ENCODE data around the gene MYL9. TPM values are rescaled to one million over a fixed set of nuclear protein-coding genes. Genes with fewer than 3 reads are reported as not detected.

The MYL9 gene
- total and polyA plus RNA-seq, 2 experiments from 2014 or later = 172 to 681 TPM

GRCh38 chr20:36528176-36528874 lies 13.0 kb upstream of the MYL9 start:
- Histone ChIP-seq H3K9me2 (ENCODE audit: insufficient read depth) (no peaks in the 10 kb centered on the region), H3K27me3 (replicated peaks; ENCODE audit: insufficient read depth) (no peaks in the 10 kb centered on the region), H3K27ac (no peak overlapping the region), H2AFZ (no peak overlapping the region), H3K36me3 (ENCODE audit: low read depth) (peaks cover 44% of the 10 kb centered on the region; the same call in 1 of the 2 replicates), H3K4me3 (no peak overlapping the region), H3K4me2 (ENCODE audit: unreplicated experiment) (no peak overlapping the region), H3K79me2 (ENCODE audit: insufficient read depth) (peaks cover 12% of the 10 kb centered on the region), H3K9ac (no peak overlapping the region), H3K9me3 (ENCODE audit: low read depth) (no peaks in the 10 kb centered on the region), H3F3A (ENCODE audit: insufficient read depth) (peaks cover 21% of the 10 kb centered on the region), H4K20me1 (ENCODE audit: insufficient read depth) (no peaks in the 10 kb centered on the region), H3K4me1 (ENCODE audit: insufficient read depth) (no peaks in the 10 kb centered on the region)
- WGBS, 2 experiments (ENCODE audit: low coverage in 1 of 2, low lambda C conversion rate in 2 of 2, missing lambda C conversion rate in 2 of 2) = 75 to 81% methylated on average over 13 to 18 of the region's 18 CpGs
- no peak for DNase-seq
- in situ Hi-C loops (cut with MboI) = no loop called here
- no peak for TF ChIP-seq EZH2phosphoT487 (IDR thresholded peaks at IDR 0.05; ENCODE audit: insufficient read depth, low read depth)
- TF ChIP-seq EZH2 (IDR thresholded peaks at IDR 0.05; ENCODE audit: insufficient read depth, poor library complexity, severe bottlenecking) = no peak

- DNase-seq = no peak
- Histone ChIP-seq H3K4me2 (ENCODE audit: unreplicated experiment) (no peak overlapping the region), H3K4me3 (no peak overlapping the region), H4K20me1 (ENCODE audit: insufficient read depth) (no peaks in the 10 kb centered on the region), H3K4me1 (ENCODE audit: insufficient read depth) (no peaks in the 10 kb centered on the region), H3K36me3 (ENCODE audit: low read depth) (peaks cover 38% of the 10 kb centered on the region; the same call in 1 of the 2 replicates), H3K27ac (no peak overlapping the region), H3K9me3 (ENCODE audit: low read depth) (no peaks in the 10 kb centered on the region), H2AFZ (no peak overlapping the region), H3K9ac (no peak overlapping the region), H3K79me2 (ENCODE audit: insufficient read depth) (peaks cover 6% of the 10 kb centered on the region), H3F3A (ENCODE audit: insufficient read depth) (peaks cover 21% of the 10 kb centered on the region), H3K27me3 (replicated peaks; ENCODE audit: insufficient read depth) (no peaks in the 10 kb centered on the region), H3K9me2 (ENCODE audit: insufficient read depth) (no peaks in the 10 kb centered on the region)
- in situ Hi-C loops (cut with MboI) = no loop called here
- WGBS, 2 experiments (ENCODE audit: low coverage in 1 of 2, low lambda C conversion rate in 2 of 2, missing lambda C conversion rate in 2 of 2) = 88 to 89% methylated on average over 14 of the region's 14 CpGs
- TF ChIP-seq EZH2phosphoT487 (IDR thresholded peaks at IDR 0.05; ENCODE audit: insufficient read depth, low read depth) (no peak), EZH2 (IDR thresholded peaks at IDR 0.05; ENCODE audit: insufficient read depth, poor library complexity, severe bottlenecking) (no peak)
Observed at GRCh38 chr20:36528875-36529417, 12.4 kb upstream of the MYL9 start.

DNA sequence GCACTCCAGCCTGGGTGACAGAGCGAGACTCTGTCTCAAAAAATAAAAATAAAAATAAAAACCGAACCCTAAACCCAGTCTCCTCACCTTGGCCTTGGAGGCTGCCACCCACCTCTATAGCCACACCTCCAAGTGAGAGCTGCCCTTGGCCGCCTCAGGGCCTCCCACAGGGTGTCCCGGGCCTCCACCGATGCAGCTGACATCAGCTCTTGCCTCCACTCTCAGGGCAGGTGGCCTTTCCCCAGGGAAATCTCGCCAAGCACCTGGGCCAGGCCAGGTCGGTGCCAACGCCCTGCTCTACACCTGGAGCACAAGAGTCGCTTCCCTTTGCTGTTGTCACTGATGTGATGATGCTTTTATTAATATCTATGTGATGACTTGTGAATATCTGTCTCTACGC lies 8.9 kb upstream of the MYL9 start:
- H3K27ac ChIP-seq = no peak overlapping the region
- in situ Hi-C loops (cut with MboI) = no loop called here
- no peak overlapping the region for H2AFZ ChIP-seq
- no peak for TF ChIP-seq EZH2phosphoT487 (IDR thresholded peaks at IDR 0.05; ENCODE audit: insufficient read depth, low read depth)
- no peak for TF ChIP-seq EZH2 (IDR thresholded peaks at IDR 0.05; ENCODE audit: insufficient read depth, poor library complexity, severe bottlenecking)
- no peaks in the 10 kb centered on the region for H3K9me3 ChIP-seq (ENCODE audit: low read depth)
- H3F3A ChIP-seq (ENCODE audit: insufficient read depth) = peaks cover 25% of the 10 kb centered on the region
- no peak overlapping the region for H3K4me2 ChIP-seq (ENCODE audit: unreplicated experiment)
- H3K4me3 ChIP-seq = no peak overlapping the region
- no peaks in the 10 kb centered on the region for H3K9me2 ChIP-seq (ENCODE audit: insufficient read depth)
- peaks cover 13% of the 10 kb centered on the region; the same call in 1 of the 2 replicates for H3K36me3 ChIP-seq (ENCODE audit: low read depth)
- no peak overlapping the region for H3K9ac ChIP-seq
- no peak for DNase-seq
- no peaks in the 10 kb centered on the region for H3K27me3 ChIP-seq (replicated peaks; ENCODE audit: insufficient read depth)
- WGBS, 2 experiments (ENCODE audit: low coverage in 1 of 2, low lambda C conversion rate in 2 of 2, missing lambda C conversion rate in 2 of 2) = 89 to 92% methylated on average over 10 of the region's 10 CpGs
- H4K20me1 ChIP-seq (ENCODE audit: insufficient read depth) = no peaks in the 10 kb centered on the region
- no peaks in the 10 kb centered on the region for H3K79me2 ChIP-seq (ENCODE audit: insufficient read depth)
- H3K4me1 ChIP-seq (ENCODE audit: insufficient read depth) = no peaks in the 10 kb centered on the region

- Histone ChIP-seq H3K9ac (no peak overlapping the region), H3K9me2 (ENCODE audit: insufficient read depth) (no peaks in the 10 kb centered on the region), H3K4me1 (ENCODE audit: insufficient read depth) (no peaks in the 10 kb centered on the region), H3K4me2 (ENCODE audit: unreplicated experiment) (no peak overlapping the region), H3K4me3 (no peak overlapping the region), H3K27ac (no peak overlapping the region), H3K36me3 (ENCODE audit: low read depth) (peaks cover 8% of the 10 kb centered on the region; the same call in 1 of the 2 replicates), H3K27me3 (replicated peaks; ENCODE audit: insufficient read depth) (no peaks in the 10 kb centered on the region), H3K9me3 (ENCODE audit: low read depth) (no peaks in the 10 kb centered on the region), H4K20me1 (ENCODE audit: insufficient read depth) (no peaks in the 10 kb centered on the region), H2AFZ (no peak overlapping the region), H3K79me2 (ENCODE audit: insufficient read depth) (no peaks in the 10 kb centered on the region), H3F3A (ENCODE audit: insufficient read depth) (peaks cover 29% of the 10 kb centered on the region)
- no peak for TF ChIP-seq EZH2phosphoT487 (IDR thresholded peaks at IDR 0.05; ENCODE audit: insufficient read depth, low read depth)
- no peak for TF ChIP-seq EZH2 (IDR thresholded peaks at IDR 0.05; ENCODE audit: insufficient read depth, poor library complexity, severe bottlenecking)
- 85 to 88% methylated on average over 3 of the region's 3 CpGs for WGBS, 2 experiments (ENCODE audit: low coverage in 1 of 2, low lambda C conversion rate in 2 of 2, missing lambda C conversion rate in 2 of 2)
- in situ Hi-C loops (cut with MboI) = no loop called here
- no peak for DNase-seq
Observed at GRCh38 chr20:36532822-36533221, 8.5 kb upstream of the MYL9 start.

Measured in GM23248 (cell line).